Frontal cortex (tissue), 4 donors: ENCODE results near the gene CCDC154. TPM values are rescaled to one million over a fixed set of nuclear protein-coding genes. Genes with fewer than 3 reads are reported as not detected.

Experiments used
- DNase-seq, 2 donors: peaks; one replicate each; pipeline ENCODE4 v3.0.0; 2012; ENCODE audit warnings: low spot score in 2 of 2
- FAIRE-seq: peaks from 2 replicates; lab custom pipeline; 2012; peaks lifted over from hg19 to GRCh38; lab: Jason Lieb, UNC
- total RNA-seq: library from RNA; depleted of rRNA; stranded (reverse); fragments of >200 nt; gene quantifications from one replicate; pipeline ENCODE4 v1.2.3, GENCODE V29; 2014
- donor health status: control.
- donor health status: control.
- donor health status: control.

The CCDC154 gene
- total RNA-seq, 1 donor from 2014 or later: 0.41 TPM

DNA sequence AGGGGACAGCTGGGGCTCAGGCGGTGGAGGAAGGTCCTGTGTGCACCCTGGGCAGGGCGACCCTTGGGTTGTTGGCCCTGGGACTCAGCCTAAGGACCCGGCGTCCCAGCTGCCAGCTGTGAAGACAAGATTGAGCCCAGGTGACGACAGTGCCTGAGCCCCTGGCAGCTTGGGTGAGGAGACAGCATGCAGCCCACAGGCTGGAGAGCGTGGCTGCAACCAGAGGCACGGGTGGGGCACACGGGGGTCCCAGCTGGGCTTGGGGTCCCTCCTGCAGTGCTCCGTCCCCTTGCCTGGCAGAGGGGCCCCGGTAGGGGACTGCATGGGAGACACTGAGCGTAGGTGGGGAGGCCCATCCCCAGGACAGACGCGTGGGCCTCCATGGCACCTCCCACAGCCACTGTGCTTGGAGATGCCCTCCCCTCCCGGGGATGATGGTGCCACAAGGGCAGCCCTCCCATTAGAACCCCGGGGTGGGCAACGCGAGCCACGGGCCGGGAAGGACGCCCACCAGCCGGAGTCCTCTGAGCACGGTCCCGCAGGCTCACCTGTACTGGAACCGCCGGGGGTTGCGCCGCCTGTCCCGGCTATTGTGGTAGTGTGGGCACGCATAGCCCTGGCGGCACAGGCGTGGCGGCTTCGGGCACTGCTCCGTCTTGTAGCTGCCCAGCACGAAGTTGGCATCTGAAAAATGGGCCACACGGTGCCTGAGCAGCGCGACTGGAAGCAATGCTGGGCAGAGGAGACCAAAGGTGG lies 45.4 kb downstream of the CCDC154 start:
- no peak for FAIRE-seq
- DNase-seq: no peak

DNA sequence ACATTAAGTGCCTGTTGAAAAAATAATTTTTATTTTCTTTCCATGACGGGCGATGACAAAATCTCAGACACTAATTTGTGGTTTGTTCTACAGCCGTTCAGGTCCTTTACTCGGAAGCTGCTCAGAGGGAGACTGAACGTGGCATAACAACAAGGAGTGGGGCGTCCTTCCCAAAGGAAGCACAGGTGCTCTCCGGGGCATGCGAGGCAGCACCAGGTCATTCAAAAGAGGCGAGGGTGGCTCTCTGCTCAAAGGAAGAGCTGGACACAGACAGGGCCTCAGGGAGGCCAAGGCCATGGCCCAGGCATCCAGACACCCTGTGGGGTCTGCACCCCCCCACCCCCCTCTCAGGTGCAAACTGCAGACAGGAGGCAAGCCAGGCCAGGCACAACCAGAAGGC lies 46.0 kb downstream of the CCDC154 start:
- FAIRE-seq: no peak
- no peak for DNase-seq

DNA sequence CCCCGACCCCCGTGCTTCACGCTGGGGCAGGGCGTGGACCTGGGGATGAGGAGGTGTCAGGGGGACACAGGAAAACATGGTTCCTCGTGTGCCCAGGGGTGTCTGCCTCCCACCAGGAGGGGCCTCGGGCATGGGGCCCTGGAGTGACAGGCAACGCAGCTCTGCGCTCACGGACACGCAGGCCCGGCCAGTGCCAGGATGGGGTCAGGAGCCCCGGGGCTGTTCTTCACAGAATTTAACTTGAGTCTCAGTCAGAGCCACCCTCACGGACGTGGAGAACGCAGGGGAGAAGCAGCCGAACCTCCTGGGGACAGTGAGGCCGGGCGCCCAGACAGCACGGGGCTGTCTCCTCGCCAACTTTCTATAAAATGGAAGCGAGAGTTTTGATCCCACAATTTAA lies 46.6 kb downstream of the CCDC154 start:
- FAIRE-seq (no peak), DNase-seq (no peak)

DNA sequence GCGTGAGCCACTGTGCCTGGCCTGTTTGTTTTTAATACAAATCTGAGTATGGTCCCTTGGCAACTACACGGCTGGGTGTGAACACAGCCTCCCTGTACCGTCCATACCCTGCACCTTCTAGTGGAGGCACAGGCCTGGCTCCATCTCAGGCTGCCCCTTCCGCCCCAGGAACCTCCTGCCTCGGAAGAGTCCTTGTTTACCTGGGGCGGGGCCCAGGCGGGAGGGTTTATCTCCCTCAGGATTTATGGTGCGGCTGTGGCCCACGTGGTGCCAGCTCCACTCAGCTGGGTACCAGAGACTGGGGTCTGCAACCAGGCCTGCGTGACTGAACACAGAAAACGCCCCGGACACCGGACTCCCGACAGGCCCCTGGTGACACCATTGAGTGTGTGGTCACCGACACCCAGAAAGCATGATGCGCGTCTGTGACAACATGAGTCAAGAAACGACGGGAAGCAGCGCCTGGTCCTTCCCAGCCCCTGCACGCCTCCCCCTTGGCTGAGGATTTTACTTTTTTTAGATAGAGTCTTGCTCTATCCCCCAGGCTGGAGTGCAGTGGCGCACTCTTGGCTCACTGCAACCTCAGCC lies 48.8 kb downstream of the CCDC154 start:
- no peak for DNase-seq
- no peak for FAIRE-seq

DNA sequence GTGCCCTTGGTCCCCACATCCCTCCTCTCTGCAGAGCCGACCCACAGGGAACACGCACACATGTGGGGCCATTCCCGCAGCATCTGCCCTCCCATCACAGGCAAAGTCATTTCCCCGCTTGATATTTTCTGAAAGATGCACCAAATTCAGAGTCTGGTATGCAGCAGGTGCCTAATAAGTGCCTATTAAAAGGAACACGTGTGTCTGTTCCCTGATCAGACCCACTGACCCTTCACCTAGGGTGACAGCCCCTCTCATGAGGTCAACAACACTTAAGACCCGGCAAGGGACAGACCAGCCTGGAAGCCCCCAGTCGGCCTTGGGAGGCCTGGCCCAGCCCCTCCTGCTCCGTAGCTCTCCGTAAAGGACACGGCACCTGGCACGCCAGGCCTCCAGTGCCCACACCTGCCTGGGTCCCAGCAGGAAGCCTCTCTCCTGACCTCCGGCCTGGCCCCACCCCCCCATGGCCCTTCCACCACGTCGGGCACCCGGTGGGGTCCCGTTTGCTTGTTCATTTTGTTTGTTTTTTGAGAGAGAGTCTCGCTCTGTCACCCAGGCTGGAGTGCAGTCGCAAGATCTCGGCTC lies 49.9 kb downstream of the CCDC154 start:
- FAIRE-seq (no peak), DNase-seq (no peak)

DNA sequence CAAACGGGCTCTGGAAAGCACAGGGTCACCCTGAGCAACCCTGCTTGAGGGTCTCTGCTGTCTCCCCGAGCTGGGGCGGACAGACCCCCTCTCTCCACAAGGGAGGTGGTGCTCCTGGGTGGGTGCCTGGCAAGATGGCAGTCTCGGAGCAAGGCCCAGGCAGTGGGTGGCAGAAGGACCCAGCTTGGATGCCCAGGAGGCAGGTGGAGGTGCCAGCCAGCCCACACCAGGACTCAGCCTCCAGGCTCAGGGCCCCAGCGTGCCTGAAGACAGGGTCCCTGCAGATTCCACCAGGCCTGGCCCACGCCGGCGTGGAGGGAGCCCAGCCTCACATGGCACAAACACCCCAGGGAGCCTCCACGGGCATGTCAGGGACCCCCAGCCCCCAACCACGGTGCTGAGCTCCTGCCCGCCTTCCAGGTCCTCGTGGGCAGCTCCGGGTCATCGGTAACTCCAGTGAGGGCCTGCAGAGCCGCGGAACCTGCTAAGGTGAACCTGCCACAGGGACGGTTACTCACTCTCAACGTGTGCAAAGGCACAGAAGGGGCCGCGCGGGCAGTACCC lies 50.7 kb downstream of the CCDC154 start:
- no peak for FAIRE-seq
- no peak for DNase-seq

DNA sequence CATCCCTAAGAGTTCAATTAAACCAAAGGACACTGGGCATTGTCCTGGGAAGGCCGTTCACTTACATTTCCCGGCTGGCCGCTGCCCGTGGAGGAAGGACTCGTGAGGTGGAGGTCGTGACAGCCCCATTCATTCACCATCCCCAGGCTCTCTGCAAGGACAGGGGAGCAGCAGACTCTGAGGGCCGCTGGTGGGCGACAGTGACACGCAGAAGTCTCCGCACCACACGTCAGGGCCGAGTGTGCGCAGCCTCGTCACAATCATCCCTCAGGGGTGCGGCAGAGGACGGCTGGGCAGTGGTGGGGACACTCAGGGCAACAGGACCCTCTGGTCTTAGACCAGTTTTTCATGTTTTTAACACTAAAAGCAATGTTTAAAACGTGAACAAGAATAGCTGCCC lies 51.5 kb downstream of the CCDC154 start:
- FAIRE-seq (no peak), DNase-seq (no peak)

DNA sequence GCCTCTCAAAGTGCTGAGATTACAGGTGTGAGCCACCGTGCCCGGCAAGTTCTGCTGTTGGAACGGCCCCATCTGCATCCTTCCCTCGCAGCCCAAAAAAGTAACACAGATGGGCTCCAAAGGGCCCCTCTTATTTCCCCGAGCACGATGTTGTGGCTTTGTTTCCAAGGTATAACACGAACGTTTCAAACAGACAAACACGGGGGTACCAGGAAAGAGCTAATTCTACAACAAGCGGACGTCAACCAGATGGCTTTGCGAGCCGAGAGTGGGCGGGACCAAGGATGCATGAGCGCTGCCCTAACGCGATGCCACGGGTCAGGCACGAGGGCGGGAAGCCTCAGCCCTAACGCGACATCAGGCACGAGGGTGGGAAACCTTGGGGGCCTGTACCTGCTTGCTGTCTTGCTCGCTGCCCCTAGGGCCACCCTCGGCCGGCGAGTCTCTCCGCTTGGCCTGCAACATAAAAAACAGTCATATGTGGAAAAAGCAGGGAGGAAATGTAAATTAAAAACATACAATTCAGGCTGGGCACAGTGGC lies 54.0 kb downstream of the CCDC154 start:
- FAIRE-seq (no peak), DNase-seq (no peak)

DNA sequence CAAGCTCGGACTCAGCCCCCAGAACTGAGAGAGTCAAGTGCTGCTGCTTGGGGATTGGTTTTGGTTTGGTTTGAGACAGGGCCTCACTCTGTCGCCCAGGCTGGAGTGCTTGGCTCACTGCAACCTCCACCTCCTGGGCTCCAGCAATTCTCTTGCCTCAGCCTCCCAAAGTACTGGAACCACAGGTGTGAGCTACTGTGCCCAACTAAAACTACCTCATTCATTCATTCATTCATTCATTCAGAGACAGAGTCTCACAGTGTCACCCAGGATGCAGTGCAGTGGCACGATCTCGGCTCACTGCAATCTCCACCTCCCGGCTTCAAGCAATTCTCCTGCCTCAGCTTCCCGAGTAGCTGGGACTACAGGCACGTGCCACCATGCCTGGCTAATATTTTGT lies 54.6 kb downstream of the CCDC154 start:
- FAIRE-seq: no peak

DNA sequence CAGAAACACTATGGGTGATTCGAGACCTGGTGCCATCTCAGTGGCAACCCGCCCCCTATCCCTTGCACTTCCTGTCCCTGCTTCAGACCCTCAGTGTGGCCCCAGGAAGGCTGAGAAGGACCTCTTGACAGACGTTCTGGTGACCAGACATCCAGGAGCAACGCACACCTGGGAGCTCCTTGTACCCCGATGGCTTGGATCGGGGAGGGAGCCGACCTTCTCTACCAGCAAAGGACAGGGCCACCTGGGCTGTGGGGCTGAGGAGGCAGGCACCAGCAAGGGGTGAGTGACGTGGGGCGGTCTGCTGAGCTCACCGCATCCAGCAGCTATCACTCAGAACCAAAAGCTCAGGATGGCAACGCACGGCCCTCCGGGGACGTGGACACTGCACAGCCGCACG lies 57.0 kb downstream of the CCDC154 start:
- DNase-seq (no peak), FAIRE-seq (no peak)

More for the DNA sequence above, 54.6 kb downstream of the CCDC154 start:
- no peak for DNase-seq

DNA sequence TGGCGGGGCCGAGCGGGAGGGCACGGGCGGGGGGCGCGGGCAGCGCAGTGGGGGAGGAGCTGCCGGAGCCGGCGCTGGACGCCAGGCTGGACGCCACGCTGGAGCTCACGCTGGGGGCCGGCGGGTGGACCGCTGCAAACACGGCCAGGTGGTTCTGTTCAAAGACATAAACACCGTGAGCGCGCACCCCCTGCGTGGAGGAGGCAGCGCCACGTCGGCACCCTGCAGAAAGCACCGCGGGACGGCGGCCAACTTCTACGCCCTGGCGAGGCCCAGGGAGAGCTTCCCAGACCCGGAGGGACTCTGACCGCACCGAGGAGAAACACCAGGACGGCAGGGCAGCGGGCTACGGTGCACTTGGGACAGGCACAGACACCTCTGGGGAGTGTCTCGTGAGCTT lies 59.1 kb downstream of the CCDC154 start:
- DNase-seq (no peak), FAIRE-seq (no peak)

Other genes with a start within 250 kb of the CCDC154 start
- not detected for gene TPSG1, start 219.3 kb downstream of the CCDC154 start, total RNA-seq
- gene TPSB2, start 214.4 kb downstream of the CCDC154 start, total RNA-seq: not detected
- gene TPSAB1, start 203.9 kb downstream of the CCDC154 start, total RNA-seq: not detected
- gene TPSD1, start 188.5 kb downstream of the CCDC154 start, total RNA-seq: not detected
- 48.5 TPM for gene UBE2I, start 134.9 kb downstream of the CCDC154 start, total RNA-seq
- gene BAIAP3, start 110.9 kb downstream of the CCDC154 start, total RNA-seq: 11.4 TPM
- gene TSR3, start 92.7 kb downstream of the CCDC154 start, total RNA-seq: 39.5 TPM
- gene GNPTG, start 92.6 kb downstream of the CCDC154 start, total RNA-seq: 17.9 TPM
- gene UNKL, start 29.9 kb downstream of the CCDC154 start, total RNA-seq: 8.2 TPM
- 13.5 TPM for gene UQCC4, start 23.8 kb downstream of the CCDC154 start, total RNA-seq
- not detected for gene PERCC1, start 13.5 kb downstream of the CCDC154 start, total RNA-seq
- gene CLCN7, start 30.5 kb upstream of the CCDC154 start, total RNA-seq: 29.3 TPM
- not detected for gene PTX4, start 44.4 kb upstream of the CCDC154 start, total RNA-seq
- gene TELO2, start 48.8 kb upstream of the CCDC154 start, total RNA-seq: 14.3 TPM
- 3.7 TPM for gene TMEM204, start 89.1 kb upstream of the CCDC154 start, total RNA-seq
- gene IFT140, start 167.5 kb upstream of the CCDC154 start, total RNA-seq: 41.2 TPM
- gene CRAMP1, start 167.8 kb upstream of the CCDC154 start, total RNA-seq: 8.2 TPM
- gene JPT2, start 233.7 kb upstream of the CCDC154 start, total RNA-seq: 28.5 TPM